Trophoblast cell (in vitro differentiated cells and primary cell): ENCODE data around the gene OPCML.
A peak's percentile ranks its signal among the peaks of the same experiment; 100 is the strongest.

Experiments
- DNase-seq, 2 donors: peaks; one replicate each; pipeline ENCODE4 v3.0.0-alpha.2; 2016
- H2AFZ ChIP-seq: 2 replicates; pipeline ENCODE4 v1.6.1; 2013; ENCODE audit warnings: low read length, moderate library complexity, mild to moderate bottlenecking; ENCODE audit not compliant: insufficient read depth, poor library complexity
- H2AK5ac ChIP-seq: 2 replicates; pipeline ENCODE4 v1.6.1; 2013; ENCODE audit warnings: mild to moderate bottlenecking, low read length
- H2BK120ac ChIP-seq: 2 replicates; pipeline ENCODE4 v1.6.1; 2013; ENCODE audit warnings: low read length, mild to moderate bottlenecking, moderate library complexity; ENCODE audit not compliant: insufficient read depth, poor library complexity
- H2BK12ac ChIP-seq: 2 replicates; pipeline ENCODE4 v1.6.1; 2013; ENCODE audit warnings: mild to moderate bottlenecking, low read length, moderate library complexity
- H2BK5ac ChIP-seq: 2 replicates; pipeline ENCODE4 v1.6.1; 2013; ENCODE audit warnings: low read length, low read depth, moderate library complexity, mild to moderate bottlenecking; ENCODE audit not compliant: poor library complexity
- H3K14ac ChIP-seq: 2 replicates; pipeline ENCODE4 v1.6.1; 2013; ENCODE audit warnings: mild to moderate bottlenecking, low read length
- H3K18ac ChIP-seq: 2 replicates; pipeline ENCODE4 v1.6.1; 2013; ENCODE audit warnings: mild to moderate bottlenecking, low read length
- H3K23ac ChIP-seq: 2 replicates; pipeline ENCODE4 v1.6.1; 2013; ENCODE audit warnings: low read length
- H3K27ac ChIP-seq: 2 replicates; pipeline ENCODE4 v1.5.1; 2013; ENCODE audit warnings: low read depth, mild to moderate bottlenecking, inconsistent platforms, low read length, moderate library complexity
- H3K27me3 ChIP-seq: 2 replicates; pipeline ENCODE4 v1.6.1; 2013; ENCODE audit warnings: inconsistent platforms, mild to moderate bottlenecking, low read length, moderate library complexity; ENCODE audit not compliant: insufficient read depth
- H3K36me3 ChIP-seq, 2 experiments: 1 replicate in 1 of 2; 2 replicates in 1 of 2; pipeline ENCODE4 v1.6.1; 2013; ENCODE audit warnings: low read length in 2 of 2, mild to moderate bottlenecking in 2 of 2, moderate library complexity in 1 of 2; ENCODE audit not compliant: insufficient read depth in 2 of 2, control insufficient read depth in 1 of 2
- H3K4ac ChIP-seq: 2 replicates; pipeline ENCODE4 v1.6.1; 2013; ENCODE audit warnings: low read depth, mild to moderate bottlenecking, low read length, moderate library complexity
- H3K4me1 ChIP-seq, 2 experiments: 1 replicate in 1 of 2; 2 replicates in 1 of 2; pipeline ENCODE4 v1.6.1; 2013; ENCODE audit warnings: low read length in 2 of 2, mild to moderate bottlenecking in 2 of 2, moderate library complexity in 1 of 2; ENCODE audit not compliant: insufficient read depth in 2 of 2, control insufficient read depth in 1 of 2
- H3K4me2 ChIP-seq: 2 replicates; pipeline ENCODE4 v1.6.1; 2013; ENCODE audit warnings: inconsistent platforms, mild to moderate bottlenecking, low read length, moderate library complexity
- H3K4me3 ChIP-seq: 2 replicates; pipeline ENCODE4 v1.5.1; 2013; ENCODE audit warnings: mild to moderate bottlenecking, low read depth, low read length, inconsistent platforms
- H3K79me1 ChIP-seq: one replicate; pipeline ENCODE4 v1.6.1; 2013; ENCODE audit warnings: low read length
- H3K79me2 ChIP-seq: 2 replicates; pipeline ENCODE4 v1.6.1; 2013; ENCODE audit warnings: low read length, mild to moderate bottlenecking; ENCODE audit not compliant: control insufficient read depth, insufficient read depth, poor library complexity
- H3K9ac ChIP-seq: 2 replicates; pipeline ENCODE4 v1.6.1; 2013; ENCODE audit warnings: mild to moderate bottlenecking, low read length
- H3K9me3 ChIP-seq: 2 replicates; pipeline ENCODE4 v1.6.1; 2013; ENCODE audit warnings: low read depth, mild to moderate bottlenecking, control low read depth, inconsistent platforms, low read length; ENCODE audit not compliant: insufficient read depth
- H4K12ac ChIP-seq: 2 replicates; pipeline ENCODE4 v1.6.1; 2013; ENCODE audit warnings: low read depth, mild to moderate bottlenecking, low read length, moderate library complexity
- H4K8ac ChIP-seq: 2 replicates; pipeline ENCODE4 v1.6.1; 2013; ENCODE audit warnings: low read depth, mild to moderate bottlenecking, low read length, moderate library complexity
- H4K91ac ChIP-seq: one replicate; pipeline ENCODE4 v1.6.1; 2013; ENCODE audit warnings: low read depth, mild to moderate bottlenecking, low read length, moderate library complexity
- WGBS: extraction: QIAGEN DNeasy Blood & Tissue Kit; methylation state at CpG from one replicate; pipeline ENCODE4 v1.1.7; 2013; ENCODE audit warnings: missing lambda C conversion rate; ENCODE audit not compliant: insufficient read length, insufficient coverage; ENCODE audit errors: extremely low coverage; 5-methylcytosine and 5-hydroxymethylcytosine counted together

OPCML gene

DNA sequence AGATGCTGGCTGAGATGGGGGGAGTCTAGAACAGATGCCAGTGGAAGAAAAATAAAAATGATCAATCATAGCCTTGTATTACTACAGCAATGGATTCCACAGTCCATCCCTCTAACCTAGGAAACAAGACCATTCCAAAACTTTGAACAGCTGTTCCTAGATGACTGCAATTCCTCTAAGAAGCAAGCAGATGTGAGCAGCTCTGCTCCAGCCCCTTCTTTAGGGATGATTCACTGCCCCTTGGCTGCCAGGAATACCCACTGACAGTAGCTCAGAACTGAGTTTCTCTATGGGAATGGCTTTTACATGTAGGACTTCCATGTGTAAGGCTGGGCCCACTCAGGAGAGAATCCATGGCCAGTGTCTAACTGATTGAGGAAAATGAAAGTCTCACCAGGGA, 943.9 kb downstream of the OPCML start:
- Histone ChIP-seq H3K4me2 (no peak overlapping the region), H3K23ac (no peak overlapping the region), H4K91ac (no peak overlapping the region), H3K27ac (no peak overlapping the region), H3K18ac (no peak overlapping the region), H3K4ac (no peak overlapping the region), H2BK5ac (no peak overlapping the region), H3K9me3 (no peaks in the 10 kb centered on the region), H3K9ac (no peak overlapping the region), H4K8ac (no peak overlapping the region), H2BK12ac (no peak overlapping the region), H3K79me1 (no peaks in the 10 kb centered on the region), H2AFZ (no peak overlapping the region), H3K14ac (no peak overlapping the region), H2AK5ac (no peak overlapping the region), H3K4me3 (no peak overlapping the region), H4K12ac (no peak overlapping the region), H3K27me3 (no peaks in the 10 kb centered on the region), H3K36me3 (no peaks in the 10 kb centered on the region), H3K79me2 (no peaks in the 10 kb centered on the region), H2BK120ac (no peak overlapping the region), H3K4me1 (peaks cover 4 to 8% of the 10 kb centered on the region in 2 experiments)
- peak in 1 of 2 donors; percentile 52 for DNase-seq

GRCh38 chr11:132587716-132588115, 944.6 kb downstream of the OPCML start:
- no peak overlapping the region for H2BK120ac ChIP-seq
- no peak overlapping the region for H4K91ac ChIP-seq
- peak; percentile 3 to 78 for DNase-seq
- no peaks in the 10 kb centered on the region for H3K79me2 ChIP-seq
- H4K12ac ChIP-seq, result no peak overlapping the region
- H2AK5ac ChIP-seq, result no peak overlapping the region
- no peaks in the 10 kb centered on the region for H3K36me3 ChIP-seq
- H3K23ac ChIP-seq, result no peak overlapping the region
- H3K9ac ChIP-seq, result no peak overlapping the region
- no peak overlapping the region for H3K4ac ChIP-seq
- H3K79me1 ChIP-seq, result no peaks in the 10 kb centered on the region
- no peak overlapping the region for H2BK5ac ChIP-seq
- no peak overlapping the region for H3K18ac ChIP-seq
- H3K27ac ChIP-seq, result no peak overlapping the region
- no peaks in the 10 kb centered on the region for H3K27me3 ChIP-seq
- no peak overlapping the region for H2AFZ ChIP-seq
- whole genome bisulfite sequencing, result no CpG with 5 or more reads among the region's 2 CpGs
- no peak overlapping the region for H4K8ac ChIP-seq
- no peak overlapping the region for H3K4me3 ChIP-seq
- H3K4me2 ChIP-seq, result no peak overlapping the region
- no peaks in the 10 kb centered on the region for H3K9me3 ChIP-seq
- no peak overlapping the region for H2BK12ac ChIP-seq
- no peak overlapping the region for H3K14ac ChIP-seq
- peaks cover 4 to 8% of the 10 kb centered on the region in 2 experiments for H3K4me1 ChIP-seq

DNA sequence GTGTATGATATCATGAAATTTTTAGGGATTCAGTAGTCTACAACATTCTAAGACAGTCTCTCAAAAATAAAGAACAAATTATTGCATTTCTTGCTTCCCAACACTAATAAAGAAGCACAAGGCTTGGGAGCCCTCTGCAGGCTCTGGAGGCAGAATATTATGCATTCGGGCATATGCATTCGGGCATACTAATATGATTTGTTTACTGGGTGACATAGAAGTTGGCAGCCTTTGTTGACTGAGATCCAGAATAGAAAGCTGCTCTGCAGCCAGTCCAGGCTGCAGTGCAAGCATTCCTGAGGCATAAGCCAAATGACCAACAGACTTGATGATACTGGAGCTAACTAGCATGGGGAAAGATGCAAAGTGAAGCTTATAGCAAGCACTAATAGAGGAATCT, 945.5 kb downstream of the OPCML start:
- Histone ChIP-seq H3K18ac (no peak overlapping the region), H4K12ac (no peak overlapping the region), H4K8ac (no peak overlapping the region), H3K27me3 (no peaks in the 10 kb centered on the region), H3K36me3 (no peaks in the 10 kb centered on the region), H3K23ac (no peak overlapping the region), H4K91ac (no peak overlapping the region), H3K4ac (no peak overlapping the region), H3K4me3 (no peak overlapping the region), H2BK12ac (no peak overlapping the region), H3K79me1 (no peaks in the 10 kb centered on the region), H3K79me2 (no peaks in the 10 kb centered on the region), H2AFZ (no peak overlapping the region), H3K4me1 (peaks cover 4 to 8% of the 10 kb centered on the region in 2 experiments), H2BK5ac (no peak overlapping the region), H3K9ac (no peak overlapping the region), H3K4me2 (no peak overlapping the region), H2BK120ac (no peak overlapping the region), H2AK5ac (no peak overlapping the region), H3K14ac (no peak overlapping the region), H3K27ac (no peak overlapping the region), H3K9me3 (no peaks in the 10 kb centered on the region)
- no CpG with 5 or more reads among the region's 2 CpGs for WGBS
- DNase-seq, result no peak

DNA sequence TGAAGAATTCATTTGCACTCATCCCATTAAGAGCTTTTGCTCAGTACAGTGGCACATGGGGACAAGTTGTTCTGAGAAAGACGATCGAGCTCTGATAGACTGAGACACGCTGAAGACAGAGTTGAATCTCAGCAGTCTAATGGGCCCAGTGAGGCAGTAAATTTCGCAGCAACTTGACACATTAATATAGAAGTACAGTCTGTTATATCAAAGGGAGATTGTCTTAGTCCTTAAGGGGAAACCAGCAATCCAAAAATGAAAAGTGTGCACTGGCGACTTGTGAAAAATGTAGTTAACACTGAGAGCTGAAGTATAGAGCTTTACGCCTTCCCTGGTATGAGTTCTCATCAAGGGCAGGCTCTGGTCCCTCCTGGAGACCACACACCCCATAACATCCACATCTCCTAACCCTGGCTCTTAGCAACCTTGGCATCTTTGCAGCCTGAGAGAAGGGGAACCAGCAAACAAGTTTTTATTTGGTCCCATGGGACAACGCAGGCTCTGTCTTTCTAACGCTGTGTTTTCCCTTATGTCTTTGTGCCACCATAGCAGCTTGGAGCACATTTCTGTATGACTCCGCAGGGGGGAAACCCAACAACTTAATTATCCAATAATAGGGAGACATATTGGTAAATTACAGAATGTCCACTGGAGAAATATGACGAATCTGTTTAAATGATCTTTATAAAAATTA, 952.5 kb downstream of the OPCML start:
- H3K9ac ChIP-seq, result peak overlapping the region; percentile 68
- no CpG with 5 or more reads among the region's 10 CpGs for WGBS
- no peak overlapping the region for H3K4me2 ChIP-seq
- no peaks in the 10 kb centered on the region for H3K79me1 ChIP-seq
- H2AK5ac ChIP-seq, result no peak overlapping the region
- H3K36me3 ChIP-seq, result no peaks in the 10 kb centered on the region
- no peak overlapping the region for H4K91ac ChIP-seq
- H3K79me2 ChIP-seq, result no peaks in the 10 kb centered on the region
- H3K9me3 ChIP-seq, result no peaks in the 10 kb centered on the region
- H2AFZ ChIP-seq, result no peak overlapping the region
- no peak overlapping the region for H3K23ac ChIP-seq
- no peak overlapping the region for H3K14ac ChIP-seq
- H4K12ac ChIP-seq, result no peak overlapping the region
- no peak overlapping the region for H3K4ac ChIP-seq
- no peak overlapping the region for H2BK120ac ChIP-seq
- H3K18ac ChIP-seq, result no peak overlapping the region
- no peaks in the 10 kb centered on the region for H3K27me3 ChIP-seq
- no peak for DNase-seq
- no peak overlapping the region for H2BK12ac ChIP-seq
- no peak overlapping the region for H3K27ac ChIP-seq
- no peak overlapping the region for H3K4me3 ChIP-seq
- H4K8ac ChIP-seq, result no peak overlapping the region
- no peak overlapping the region for H2BK5ac ChIP-seq
- peaks cover 0 to 3% of the 10 kb centered on the region in 2 experiments for H3K4me1 ChIP-seq
